CD4-positive, alpha-beta T cell treated with Interleukin-6 for 4 hours (primary cell): ENCODE measurements around the gene SLC6A9.

Experiments used
- DNase-seq: peaks from one replicate; pipeline ENCODE4 v3.0.0-alpha.2; 2020; ENCODE audit warnings: mixed read lengths

Gene SLC6A9

DNA sequence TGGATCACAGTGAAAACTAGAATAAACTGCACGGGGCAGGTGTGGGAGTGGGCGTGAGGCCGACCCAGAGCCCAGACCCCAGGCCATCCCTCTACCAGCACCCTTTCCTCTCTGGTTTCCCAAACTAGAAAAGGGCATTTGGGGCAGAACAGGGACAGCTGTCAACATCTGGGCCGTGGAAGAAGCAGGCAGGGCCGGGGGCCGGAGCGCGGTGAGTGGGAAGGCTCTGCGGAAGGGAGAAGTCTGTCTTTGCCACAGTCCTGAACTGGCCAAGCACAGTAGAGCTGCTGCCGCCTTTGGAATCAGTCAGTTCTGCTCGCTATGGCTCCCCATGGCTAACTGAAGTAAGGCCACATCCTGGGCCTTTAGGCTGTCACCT, 33.3 kb downstream of the SLC6A9 start:
- no peak for DNase-seq

DNA sequence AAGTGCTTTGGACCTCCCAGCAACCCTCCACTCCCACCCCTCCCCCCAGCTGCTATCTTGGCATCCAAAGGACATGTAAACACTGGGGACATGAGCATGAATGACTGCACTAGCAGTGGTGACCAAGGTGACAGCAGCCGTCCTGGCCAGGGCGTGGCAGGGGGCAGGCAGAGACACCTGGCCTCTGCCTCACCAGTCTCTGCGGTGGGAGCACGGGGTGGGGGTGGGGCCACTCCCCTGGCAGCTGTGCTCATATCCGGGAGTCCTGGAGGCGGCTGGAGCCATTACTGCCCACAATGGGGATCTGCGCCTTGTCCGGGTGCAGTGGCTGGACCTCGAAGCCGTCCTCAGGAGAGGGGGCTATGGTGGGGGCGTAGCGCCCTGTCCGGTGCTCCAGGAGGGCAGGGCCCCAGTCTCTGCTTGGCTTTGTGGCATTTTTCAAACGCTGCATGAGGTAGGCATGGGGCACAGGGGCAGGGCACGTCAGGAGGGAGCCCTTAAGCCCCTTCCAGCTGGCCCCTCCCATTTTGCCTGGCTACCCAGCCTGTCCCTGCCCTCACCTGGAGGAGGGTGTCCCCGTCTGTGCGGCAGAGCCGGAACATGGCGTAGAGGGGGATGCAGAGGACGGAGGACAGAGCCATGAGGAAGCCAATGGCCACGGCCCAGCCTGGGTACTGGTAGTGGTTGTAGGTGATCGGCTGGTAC, 33.8 kb downstream of the SLC6A9 start:
- no peak for DNase-seq

DNA sequence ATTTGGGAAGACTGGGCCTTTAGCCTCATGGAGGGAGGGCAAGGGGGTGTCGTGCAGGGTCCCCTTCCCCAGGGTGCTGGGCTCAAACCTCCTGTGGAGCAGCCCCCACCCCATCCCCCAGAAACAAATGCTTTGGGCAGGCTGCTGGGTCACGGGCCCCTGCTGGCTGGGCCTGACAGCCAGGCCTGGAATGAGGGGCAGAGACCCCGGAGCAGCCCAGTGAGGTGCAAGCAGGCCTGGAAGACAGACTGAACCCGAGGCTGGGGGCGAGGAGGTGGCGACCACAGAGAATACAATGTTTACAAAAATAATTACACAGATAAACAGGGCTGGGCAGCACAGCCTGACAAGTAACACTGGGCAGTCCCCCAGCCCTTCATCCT, 34.5 kb downstream of the SLC6A9 start:
- DNase-seq: no peak

DNA sequence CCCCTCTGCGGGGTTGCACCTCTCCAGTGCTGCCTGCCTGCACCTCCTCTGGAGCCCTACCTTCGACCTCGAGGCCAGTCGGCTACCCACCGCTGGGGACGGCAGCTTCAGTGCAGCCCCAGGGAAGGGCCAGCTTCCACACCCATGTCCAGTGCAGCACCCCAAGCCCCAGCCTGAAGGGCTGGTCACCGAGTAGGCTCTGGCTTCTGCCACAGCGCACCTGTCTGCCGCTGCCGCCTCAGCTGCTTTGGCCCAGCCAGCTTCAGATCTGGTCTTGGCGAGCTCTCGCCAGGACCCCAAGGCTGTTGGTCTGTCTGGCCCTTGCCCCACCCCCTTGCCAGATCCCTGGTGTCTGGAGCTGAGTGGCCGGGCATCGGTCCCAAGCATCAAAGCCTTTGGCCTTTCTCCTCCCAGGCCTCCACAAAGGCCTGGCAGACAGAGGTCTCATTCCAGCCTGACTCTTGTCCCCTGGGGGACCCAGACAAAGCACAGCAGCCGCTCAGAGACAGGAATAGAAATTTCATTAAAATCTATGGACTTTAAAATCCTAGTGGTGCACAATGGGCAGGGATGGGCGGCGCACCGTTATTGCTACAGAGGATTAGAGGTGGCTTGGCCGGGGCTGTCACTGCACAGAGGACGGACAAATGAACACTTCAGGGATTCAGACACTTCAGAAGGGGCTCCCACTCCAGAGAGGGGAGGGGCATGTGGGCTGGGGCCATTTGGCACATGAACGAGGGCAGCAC, 35.1 kb downstream of the SLC6A9 start:
- DNase-seq: no peak

DNA sequence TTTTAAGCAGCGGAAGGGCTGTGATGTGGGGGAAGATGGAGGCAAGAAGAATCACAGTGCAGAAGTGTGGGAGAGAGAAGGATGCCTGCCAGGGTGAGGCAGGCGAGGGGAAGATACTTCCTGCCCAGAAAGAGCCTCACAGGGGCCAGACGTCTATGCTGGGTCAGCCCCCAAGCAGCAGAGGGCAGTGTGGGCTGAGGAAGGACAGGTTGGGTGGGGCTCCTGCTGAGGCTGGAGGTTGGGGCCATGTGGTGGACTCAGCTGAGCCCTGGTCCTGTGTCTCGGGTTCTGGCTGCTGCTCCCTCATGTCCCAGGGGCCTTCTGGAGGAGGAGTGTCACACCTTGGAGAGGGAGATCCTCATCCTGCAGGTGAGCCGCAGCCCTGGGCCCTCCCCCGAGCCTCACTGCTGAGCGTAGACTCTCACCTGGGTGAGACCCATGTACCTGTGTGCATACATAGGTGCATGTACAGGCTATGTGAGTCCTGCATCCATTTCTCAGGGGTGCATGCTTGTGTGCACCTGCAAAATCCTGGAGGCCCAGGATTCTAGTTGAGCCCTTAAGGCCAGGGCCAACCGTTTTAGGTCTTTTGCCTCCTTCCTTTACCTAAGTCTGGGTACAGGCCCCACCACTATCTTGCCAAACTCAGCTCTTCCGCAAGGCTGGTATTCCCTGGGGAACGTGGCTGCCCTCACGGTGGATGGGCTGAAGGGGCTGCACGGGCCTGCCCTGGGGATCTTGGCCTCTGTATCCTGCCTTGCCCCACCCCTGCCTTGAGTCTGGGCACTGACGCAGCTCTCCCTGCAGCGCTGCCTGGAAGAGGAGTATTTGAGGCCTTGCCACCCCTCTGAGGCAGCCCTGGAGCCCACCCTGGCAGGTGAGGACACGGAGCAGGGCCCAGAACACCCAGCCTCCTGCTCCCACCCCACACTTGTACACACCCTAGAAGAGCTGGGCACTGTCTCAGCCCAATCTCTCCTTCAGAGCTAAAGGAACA, 36.2 kb downstream of the SLC6A9 start:
- DNase-seq: no peak

DNA sequence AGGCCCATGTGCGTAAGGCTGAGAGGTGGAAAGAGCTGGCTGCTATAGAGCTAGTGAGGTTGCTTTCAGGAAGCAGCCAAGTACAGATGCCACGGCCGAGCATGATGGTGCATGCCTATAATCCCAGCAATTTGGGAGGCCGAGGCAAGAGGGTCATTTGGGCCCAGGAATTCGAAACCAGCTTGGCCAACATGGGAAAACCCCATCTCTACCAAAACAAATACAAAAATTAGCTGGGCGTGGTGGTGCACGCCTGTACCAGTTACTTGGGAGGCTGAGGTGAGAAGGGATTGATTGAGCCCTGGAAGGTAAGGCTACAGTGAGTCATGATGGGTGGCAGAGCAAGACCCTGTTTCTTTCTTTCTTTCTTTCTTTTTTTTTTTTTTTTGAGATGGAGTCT, 37.2 kb downstream of the SLC6A9 start:
- DNase-seq: no peak

DNA sequence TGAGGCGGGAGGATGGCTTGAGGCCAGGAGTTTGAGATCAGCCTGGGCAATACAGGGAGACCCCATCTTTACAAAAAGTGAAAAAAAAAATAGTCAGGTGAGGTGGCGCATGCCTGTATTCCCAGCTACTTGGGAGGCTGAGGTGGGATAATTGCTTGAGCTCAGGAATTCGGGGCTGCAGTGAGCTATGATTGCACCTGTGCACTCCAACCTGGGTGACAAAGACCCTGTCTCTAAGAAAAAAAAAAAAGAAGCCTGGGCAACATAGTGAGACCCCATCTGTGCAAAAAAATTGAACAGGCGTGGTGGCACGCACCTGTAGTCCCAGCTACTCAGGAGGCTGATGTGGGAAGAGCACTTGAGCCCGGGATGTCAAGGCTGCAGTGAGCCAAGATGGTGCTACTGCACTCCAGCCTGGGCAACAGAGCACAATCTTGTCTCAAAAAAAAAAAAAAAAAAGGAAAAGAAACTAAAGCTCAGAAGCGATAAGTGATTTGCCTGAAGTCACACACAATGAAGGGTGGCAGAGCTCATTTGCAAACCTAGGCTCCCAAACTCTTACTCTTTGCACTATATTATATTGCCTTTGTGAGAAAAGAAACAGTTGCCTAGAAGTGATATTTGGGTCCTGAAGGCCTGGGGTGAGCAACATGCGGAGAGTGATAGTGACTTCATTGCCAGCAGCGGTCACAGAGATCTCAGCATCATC, 37.9 kb downstream of the SLC6A9 start:
- DNase-seq: no peak

DNA sequence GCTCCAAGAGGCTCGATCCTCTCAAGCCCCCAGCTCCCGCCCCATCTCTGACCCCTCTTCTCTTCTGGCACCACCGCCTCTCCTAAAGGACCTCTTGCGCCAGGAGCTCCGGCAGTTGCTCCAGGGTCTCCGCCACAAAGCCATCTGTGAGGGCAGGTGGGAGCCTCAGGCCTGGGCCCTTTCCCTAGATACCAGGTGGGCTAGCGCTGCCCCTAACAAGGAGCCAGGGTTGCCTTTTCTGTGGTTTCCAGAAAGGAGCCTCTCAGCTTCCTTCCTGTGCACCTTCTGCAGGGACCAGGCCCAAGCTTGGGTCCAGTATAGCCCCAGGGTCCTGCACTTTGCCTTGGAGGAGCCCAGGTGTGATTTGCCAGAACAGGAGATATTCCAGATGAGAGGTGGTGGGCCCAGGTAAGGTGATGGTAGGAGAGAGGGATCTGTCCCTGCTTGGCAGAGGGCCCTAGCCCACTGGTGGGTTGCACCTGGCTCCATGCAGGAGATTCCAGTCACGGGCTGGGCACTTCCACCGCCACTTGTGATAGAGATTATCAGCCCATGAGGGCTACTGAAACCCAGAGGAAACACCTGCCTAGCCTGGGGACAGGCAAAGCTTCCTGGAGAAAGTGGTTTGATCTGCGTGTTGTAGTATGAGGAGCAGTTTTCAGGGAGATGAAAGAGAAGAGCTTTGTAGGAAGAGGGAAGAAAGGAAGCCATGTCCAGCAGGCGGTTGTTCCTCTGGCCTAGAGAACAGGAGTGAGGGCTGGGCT, 38.8 kb downstream of the SLC6A9 start:
- no peak for DNase-seq

DNA sequence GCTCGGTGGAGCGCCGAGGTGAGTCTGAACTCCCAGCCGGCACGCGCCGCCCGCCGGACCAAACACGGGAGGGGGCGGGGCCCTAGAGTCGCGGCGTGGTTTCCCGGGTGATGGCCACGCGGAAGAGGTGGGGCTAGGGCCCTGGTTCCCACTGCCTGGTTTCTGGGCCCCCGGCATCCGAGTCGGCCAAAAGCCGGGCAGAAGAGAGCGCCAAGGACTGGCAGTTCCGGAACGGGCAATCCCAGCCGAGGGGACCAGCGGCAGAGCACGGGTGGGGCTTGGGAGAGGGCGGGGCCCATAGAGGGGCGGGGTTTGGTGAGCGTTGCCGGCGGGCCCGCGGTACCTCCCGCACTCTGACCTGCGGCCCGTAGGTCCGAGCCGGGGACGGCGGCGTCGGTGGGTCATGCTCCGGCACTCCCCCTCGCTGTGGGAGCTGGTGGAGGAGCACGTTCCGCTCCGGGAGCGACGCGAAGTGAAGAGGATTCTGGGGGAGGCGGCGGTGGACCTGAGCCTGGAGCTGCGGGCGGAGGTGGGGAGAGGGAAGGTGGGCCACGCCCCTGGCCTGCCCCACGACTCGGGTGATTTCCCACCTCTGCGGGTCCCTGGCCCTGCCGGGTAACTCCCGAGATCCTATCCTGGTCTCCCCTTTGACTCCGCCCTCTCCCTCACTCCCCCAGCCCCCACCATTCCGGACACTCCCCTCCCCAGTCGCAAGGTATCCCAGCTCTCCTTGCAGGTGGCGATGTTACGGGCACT, 39.6 kb downstream of the SLC6A9 start, which contains the start of gene CCDC24:
CCDC24 (plus strand) TSS at position 124 of the 756 bp plus-strand sequence; CDS start at position 404, 280 bp downstream.
- DNase-seq: peak; percentile 83

DNA sequence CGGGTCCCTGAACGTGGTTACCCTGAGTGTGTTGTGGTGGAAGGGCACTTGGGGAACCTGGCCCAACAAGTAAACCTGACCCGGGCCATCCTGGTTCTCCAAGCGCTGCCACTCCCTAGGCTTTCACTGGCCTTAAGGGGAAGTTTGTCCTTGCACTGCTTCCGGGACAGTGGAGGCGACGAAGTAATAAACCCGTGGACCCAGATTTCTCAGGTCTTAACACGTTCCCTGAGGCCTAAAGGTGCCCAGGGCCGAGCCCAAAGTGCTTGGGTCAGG, 40.1 kb downstream of the SLC6A9 start:
- DNase-seq: no peak

DNA sequence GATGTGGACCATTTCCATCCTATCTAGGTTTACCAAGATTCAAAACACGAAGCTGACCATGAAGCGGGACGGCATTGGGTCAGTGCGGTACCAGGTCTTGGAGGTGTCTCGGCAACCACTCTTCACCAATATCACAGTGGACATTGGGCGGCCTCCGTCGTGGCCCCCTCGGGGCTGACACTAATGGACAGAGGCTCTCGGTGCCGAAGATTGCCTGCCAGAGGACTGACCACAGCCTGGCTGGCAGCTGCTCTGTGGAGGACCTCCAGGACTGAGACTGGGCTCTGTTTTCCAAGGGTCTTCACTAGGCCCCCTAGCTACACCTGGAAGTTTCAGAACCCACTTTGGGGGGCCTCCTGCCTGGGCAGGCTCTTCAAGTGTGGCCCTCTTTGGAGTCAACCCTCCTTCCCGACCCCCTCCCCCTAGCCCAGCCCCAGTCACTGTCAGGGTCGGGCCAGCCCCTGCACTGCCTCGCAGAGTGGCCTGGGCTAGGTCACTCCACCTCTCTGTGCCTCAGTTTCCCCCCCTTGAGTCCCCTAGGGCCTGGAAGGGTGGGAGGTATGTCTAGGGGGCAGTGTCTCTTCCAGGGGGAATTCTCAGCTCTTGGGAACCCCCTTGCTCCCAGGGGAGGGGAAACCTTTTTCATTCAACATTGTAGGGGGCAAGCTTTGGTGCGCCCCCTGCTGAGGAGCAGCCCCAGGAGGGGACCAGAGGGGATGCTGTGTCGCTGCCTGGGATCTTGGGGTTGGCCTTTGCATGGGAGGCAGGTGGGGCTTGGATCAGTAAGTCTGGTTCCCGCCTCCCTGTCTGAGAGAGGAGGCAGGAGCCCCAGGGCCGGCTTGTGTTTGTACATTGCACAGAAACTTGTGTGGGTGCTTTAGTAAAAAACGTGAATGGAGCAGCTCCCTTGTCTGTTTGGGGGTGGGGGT, 40.7 kb downstream of the SLC6A9 start:
- no peak for DNase-seq

DNA sequence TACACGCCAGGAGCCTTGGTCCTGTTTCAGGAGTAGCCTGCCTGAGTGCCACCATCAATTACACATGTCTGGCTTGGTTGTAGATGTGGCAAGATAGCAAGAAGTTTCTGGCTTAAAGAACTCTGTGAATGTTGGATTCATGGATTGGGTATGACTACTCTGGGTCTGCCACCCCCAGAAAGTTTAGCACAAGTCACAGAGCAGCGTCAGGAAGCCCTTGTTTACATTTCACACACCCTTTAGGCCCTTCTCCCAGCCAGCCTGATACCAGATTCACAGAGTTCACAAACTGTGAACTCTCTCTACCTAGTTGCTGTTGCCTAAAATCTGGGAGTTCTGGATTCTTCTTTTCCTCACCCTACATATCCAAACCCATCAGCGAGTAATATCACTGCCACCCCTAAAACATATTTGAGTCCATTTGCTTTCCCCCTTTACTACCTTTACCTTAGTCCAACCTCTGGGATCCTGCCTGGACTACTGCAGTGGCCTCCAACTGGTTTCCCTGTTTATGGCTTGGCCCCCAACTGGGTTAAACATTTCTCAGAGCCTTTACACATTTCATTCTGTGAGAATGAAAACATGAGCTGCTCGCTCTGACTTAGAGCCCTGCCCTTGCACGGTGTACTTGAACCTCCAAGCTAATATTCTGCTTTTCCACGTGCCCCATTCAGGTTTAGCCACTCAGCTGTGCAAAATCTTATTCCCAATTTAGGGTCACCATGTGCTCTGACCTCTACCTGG, 43.9 kb downstream of the SLC6A9 start:
- DNase-seq: no peak

DNA sequence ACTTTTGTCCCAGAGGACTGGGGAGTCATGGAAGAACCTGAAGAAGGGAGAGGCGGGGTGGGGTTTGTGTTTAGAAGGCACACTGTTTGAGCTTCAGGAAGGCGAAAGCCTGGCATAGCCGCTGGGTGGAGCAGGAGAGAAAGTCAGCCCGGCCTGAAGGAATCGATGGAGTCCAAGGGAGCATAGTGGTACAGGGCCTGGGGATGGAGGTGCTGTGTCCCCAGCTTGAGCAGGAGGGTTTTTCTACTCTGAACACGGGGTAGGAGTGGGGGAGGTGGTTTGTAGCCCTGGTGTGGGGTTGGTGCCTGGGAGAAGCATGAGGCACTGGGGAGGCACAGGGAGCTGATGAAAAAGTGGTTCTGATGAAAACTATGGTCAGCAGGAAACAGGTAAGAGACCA, 44.5 kb downstream of the SLC6A9 start:
- DNase-seq: no peak

DNA sequence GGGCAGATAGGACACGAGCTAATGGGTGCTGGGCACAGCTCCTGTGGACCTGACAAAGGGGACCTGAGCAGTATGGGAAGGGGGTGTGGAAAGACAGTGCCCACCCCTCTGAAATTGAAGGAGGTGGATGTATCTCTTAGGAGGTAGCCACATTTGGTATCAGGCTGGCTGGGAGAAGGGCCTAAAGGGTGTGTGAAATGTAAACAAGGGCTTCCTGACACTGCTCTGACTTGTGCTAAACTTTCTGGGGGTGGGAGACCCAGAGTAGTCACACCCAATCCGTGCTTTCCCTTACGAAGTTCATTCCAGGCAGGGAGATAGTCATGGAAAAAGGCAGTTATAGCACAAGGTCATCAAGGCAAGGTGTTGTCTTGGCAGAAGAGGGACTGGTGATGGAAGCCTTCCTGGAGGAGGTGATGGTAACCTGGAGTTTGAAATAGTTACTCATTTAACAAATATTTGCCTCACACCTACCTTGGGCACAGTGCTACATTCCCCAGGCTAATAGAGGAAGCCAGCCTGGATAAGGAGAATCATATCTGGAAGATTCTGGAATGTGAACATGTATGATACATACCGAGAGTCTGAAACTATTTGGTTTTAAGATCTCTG, 45.2 kb downstream of the SLC6A9 start:
- no peak for DNase-seq

DNA sequence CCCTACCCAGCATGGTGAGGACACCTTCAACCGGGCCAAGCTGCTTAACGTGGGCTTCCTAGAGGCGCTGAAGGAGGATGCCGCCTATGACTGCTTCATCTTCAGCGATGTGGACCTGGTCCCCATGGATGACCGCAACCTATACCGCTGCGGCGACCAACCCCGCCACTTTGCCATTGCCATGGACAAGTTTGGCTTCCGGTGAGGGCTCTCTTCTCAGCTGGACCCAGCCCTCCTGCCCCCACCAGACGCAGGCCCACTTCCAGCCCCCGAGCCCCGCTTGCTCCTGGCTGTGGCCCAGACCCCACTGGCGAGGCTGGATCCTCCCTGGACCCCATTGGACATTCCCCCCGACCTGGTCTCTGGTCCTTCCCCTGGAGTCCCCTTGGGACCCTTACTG, 46.4 kb downstream of the SLC6A9 start:
- no peak for DNase-seq

DNA sequence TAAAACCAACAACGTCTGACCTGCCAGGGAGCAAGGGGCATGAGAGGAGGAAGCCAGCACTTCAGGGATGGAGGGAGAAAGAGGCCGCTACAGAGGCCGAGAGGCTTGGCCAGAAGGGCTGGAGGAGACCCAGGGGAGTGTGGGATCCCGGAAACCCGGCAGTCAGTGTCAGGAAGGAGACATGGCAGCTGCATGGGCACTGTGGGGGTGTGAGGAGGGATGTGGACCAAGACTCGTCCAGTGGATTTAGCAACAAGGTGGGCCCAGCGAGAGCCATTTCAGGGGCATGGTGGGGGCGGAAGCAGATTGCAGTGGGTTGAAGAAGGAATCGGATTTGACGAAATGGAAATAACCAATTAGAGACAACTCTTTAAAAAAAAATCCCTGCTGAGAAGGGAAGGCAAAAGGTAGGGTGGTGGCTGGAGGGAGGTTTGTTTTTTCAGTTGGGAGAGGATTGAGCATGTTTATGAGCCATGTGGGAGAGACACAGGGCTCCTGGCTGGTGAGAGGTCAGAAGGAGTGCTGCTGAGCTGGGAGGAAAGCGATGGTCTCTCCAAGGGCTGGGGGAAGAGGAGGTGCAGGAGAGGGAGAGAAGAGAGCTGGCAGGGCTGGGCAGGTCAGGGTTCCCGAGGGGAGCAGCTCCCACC, 47.9 kb downstream of the SLC6A9 start:
- DNase-seq: no peak

DNA sequence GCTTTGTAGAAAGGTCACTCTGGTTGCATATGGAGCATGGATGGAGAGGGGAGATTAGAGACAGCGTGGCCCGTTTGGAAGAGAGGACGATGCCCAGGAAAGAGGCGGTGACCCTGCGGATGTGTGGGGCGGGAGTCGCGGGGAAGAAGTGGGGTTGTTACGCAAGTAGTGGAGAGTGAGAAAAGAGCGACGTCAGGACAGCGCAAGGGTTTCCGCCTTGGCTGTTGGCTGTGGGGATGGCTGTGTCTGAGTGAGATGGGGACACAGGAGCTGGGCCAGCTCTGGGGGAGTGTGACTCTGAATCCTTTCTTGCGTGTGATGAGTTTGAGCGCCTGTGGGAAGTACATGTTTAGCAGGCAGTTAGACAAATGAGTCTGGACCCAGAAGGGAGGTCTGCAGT, 48.5 kb downstream of the SLC6A9 start:
- no peak for DNase-seq

DNA sequence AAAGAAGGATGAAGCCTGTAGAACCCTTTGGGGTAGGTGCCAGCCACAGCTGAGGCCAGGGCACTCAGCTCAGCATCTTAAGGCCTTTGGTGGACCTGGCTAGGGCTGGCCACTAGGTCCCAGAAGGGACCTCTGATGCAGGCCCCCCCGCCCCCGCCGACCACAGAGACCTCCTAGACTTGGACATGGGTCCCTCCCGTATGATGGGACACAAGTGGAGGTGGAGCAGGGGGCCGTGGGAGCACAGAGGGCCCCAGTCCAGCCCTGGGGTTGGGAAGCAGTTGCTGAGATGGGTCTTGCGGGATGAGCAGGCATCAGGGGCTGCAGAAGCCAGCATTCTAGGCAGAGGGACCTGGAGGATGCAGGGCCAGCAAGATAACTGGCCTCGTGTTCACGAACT, 49.0 kb downstream of the SLC6A9 start:
- DNase-seq: no peak
